ENCODE results near the gene CARHSP1. TPM values are rescaled to one million over a fixed set of nuclear protein-coding genes. Genes with fewer than 3 reads are reported as not detected.
"Not testable (repeated sequence)": the region's sequence is repeated elsewhere in the genome, so short reads cannot be mapped to it uniquely, and the experiment has no call there.

The CARHSP1 gene
- total RNA-seq, 2 experiments from 2014 or later, result 65.2 to 66.4 TPM

DNA sequence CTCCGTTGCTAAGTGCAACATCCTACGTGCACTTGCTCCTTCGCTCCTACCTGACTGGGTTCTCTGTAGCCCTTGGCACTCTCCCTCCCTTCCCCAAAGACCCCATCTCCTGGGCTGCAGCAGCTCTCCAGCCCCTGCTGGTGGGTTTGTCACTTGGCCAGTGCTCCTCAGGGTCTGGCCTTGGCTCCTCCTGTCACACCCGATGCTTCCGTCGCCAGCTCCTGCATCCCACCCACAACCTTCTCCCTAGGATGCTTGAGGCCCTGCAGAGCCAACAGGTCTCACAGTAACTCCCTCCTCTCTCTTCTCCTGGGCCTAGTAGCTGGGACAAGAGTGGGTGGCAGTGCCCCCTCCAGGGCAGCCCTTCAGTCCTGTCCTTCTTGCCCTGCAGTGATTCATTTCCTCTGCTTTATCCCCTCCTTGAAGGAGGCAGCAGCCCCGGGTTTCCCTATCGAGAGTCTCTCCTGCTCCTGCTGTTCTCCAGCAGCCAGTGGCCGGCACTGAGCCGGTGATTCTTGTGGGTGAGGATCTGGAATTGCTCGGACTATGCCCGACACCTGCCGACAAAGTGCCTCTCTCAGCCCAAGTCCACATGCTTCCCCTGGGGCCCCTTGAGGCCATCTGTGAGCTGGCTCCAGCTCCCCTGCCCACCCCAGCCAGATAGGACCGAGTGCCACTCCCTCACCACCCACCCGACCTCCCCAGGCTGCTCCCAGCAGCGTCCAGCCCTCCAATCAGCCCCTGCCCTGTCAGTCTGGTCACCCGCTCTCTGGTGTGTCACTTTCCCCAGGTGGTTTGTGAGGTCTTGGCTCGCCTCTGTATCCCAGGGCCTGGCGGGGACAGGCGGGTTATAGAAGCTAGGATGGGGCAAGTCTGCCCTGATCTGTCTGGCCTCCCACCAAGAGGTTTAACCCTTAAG, 17.1 kb upstream of the CARHSP1 start:
- no peak for DNase-seq
- peaks cover 7% of the 10 kb centered on the region for H3K27me3 Mint-ChIP-seq
- no peaks in the 10 kb centered on the region for H3K9me3 Mint-ChIP-seq
- H3K4me1 Mint-ChIP-seq, result peaks cover 9% of the 10 kb centered on the region
- H3K27ac Mint-ChIP-seq, result no peak overlapping the region
- H3K4me3 Mint-ChIP-seq, result no peak overlapping the region
- H3K36me3 Mint-ChIP-seq, result peaks cover 3% of the 10 kb centered on the region

DNA sequence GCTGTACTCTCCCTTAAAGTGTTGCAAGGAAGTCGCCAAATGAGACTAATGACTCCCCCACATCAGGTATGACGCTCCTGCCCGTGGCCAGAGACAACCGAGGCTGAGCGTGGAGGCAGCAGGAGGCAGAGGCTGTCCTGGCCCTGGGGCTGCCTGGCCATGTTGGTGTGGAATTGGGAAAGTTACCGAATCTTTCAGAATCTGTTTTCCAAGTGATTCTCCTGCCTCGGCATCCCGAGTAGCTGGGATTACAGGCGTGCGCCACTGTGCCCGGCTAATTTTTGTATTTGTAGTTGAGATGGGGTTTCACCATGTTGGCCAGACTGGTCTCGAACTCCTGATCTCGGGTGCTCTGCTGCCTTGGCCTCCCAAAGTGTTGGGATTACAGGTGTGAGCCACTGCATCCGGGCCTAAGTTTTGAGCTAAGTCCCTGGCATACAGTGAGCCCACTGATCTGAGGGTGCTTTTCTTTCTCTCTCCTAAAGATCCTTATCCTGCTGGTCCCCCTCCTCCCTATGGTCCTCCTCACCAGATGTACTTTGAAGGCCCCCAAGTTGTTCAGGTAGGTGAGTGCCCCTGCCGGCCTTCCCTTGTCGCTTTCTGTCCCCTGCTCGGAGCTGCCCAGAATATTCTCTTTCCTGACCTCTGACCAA, 14.0 kb upstream of the CARHSP1 start:
- H3K4me3 Mint-ChIP-seq, result no peak overlapping the region
- no peaks in the 10 kb centered on the region for H3K9me3 Mint-ChIP-seq
- no peak overlapping the region for H3K27ac Mint-ChIP-seq
- DNase-seq, result no peak
- peaks cover 7% of the 10 kb centered on the region for H3K27me3 Mint-ChIP-seq
- no peaks in the 10 kb centered on the region for H3K36me3 Mint-ChIP-seq
- H3K4me1 Mint-ChIP-seq, result peaks cover 10% of the 10 kb centered on the region

DNA sequence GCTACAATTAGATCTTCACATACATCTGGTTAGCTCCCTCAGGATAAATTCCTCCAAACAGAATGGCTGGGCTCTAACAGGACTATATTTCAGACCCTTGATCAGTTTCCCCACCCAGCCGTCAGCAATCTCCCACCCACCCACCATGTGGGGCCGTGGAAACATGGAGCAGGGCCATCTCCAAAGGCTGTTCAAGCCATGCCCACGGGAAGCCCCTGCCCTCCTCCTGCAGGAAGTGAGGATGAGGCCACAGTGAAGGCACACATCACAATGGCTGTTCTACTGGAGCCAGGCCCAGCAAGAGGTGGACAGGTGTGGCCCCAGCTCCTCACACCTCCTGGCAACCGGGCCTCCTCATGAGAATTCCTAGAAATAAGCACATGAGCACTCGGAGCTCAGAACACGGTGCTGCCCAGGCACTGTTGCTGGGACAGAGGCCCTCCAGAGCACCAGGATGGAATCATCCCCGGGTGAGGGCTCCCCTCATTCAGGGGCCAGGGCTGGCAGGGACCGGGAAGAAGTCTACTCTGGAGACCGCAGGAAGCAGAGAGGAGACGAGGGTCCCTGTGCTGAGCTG, 13.3 kb upstream of the CARHSP1 start, which contains the start of gene LITAFD:
Gene LITAFD, plus strand, starts transcription at position 311 of the 577 bp plus-strand sequence. CDS start 2,005 bp downstream, outside the sequence.
- Mint-ChIP-seq H3K4me3 (no peak within 1 kb of the TSS), H3K27ac (no peak within 1 kb of the TSS), H3K9me3 (no peaks in the 10 kb centered on the region), H3K4me1 (peaks cover 10% of the 10 kb centered on the region), H3K27me3 (peaks cover 7% of the 10 kb centered on the region), H3K36me3 (no peaks in the 10 kb centered on the region)
- no peak for DNase-seq

DNA sequence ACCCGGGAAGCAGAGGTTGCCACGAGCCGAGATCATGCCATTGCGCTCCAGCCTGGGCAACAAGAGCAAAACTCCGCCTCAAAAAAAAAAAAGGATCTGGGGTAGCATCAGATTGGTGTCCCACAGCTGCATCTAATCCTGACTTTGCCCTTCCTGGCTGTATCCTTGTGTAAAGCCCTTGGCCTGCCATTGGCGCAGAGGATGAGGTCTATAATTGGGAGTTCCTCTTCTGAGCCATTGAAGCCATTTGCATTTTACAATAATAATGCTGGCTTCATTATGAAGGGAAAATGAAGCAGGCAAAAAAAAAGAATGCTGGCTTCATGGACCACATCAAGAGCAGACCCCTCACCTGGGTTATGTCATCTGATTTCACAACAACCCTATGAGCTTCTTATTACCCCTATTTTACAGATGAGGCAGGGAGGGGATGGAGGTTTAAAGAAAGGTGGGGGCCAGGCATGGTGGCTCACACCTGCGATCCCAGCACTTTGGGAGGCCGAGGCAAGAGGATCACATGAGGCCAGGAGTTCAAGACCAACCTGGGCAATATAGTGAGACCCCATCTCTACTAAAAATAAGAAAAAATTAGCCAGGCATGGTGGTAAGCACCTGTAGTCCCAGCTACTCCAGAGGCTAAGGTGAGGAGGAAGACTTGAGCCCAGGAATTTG, 12.2 kb upstream of the CARHSP1 start:
- no peaks in the 10 kb centered on the region for H3K36me3 Mint-ChIP-seq
- H3K9me3 Mint-ChIP-seq, result no peaks in the 10 kb centered on the region
- no peak overlapping the region for H3K4me3 Mint-ChIP-seq
- peaks cover 5% of the 10 kb centered on the region for H3K4me1 Mint-ChIP-seq
- no peak overlapping the region for H3K27ac Mint-ChIP-seq
- peaks cover 6% of the 10 kb centered on the region for H3K27me3 Mint-ChIP-seq
- no peak for DNase-seq

DNA sequence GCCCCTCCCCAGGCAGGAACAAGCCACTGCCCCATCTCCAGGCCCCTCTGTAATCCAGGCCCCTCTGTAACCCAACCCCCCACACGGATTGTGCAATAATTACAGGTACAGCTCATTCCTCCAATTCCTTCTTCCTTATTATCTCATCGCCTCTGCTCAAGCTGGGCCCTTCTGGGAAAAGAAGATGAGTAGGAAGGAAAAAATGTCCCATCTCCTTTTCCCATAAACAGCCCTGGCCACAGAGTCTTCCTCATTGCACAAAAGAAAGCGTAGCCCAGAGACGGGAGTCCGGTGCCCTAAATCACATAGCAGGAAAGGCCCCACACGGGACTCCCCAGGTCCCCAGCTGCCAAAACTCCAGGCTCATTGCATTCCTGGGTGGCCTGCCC, 9.7 kb upstream of the CARHSP1 start:
- no peak for DNase-seq
- Mint-ChIP-seq H3K27me3 (no peaks in the 10 kb centered on the region), H3K4me3 (no peak overlapping the region), H3K4me1 (peaks cover 8% of the 10 kb centered on the region), H3K9me3 (no peaks in the 10 kb centered on the region), H3K36me3 (no peaks in the 10 kb centered on the region), H3K27ac (no peak overlapping the region)

DNA sequence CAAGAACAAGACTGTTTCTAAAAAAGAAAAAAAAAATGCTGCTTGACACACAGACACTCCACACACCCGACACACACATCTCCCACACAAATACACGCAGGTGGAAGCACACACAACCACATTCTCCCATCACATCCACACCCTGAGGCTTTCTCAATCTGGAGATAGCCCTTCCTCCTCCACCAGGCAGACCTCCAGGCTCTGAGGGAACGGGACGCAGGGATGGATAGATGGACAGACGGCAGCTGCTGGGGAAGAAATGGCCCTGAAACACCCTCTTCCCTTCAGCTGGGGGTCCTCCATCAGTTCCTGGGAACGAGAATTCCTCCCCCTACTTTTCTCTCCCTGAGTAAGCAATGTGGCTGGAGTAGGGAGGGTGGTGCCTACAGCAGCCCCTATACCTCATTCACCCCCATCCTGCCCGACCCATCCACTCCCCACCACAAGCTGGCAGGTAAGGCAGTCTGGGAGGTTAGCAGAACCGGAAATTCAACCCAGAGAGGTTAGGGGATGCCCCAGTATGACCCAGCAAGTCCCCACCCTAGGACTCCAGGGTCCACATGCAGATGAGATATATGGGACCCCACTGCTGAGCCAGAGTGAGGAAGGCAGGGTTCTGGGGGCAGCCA, 9.2 kb upstream of the CARHSP1 start:
- H3K27ac Mint-ChIP-seq, result no peak overlapping the region
- H3K4me1 Mint-ChIP-seq, result peaks cover 8% of the 10 kb centered on the region
- no peaks in the 10 kb centered on the region for H3K36me3 Mint-ChIP-seq
- H3K4me3 Mint-ChIP-seq, result no peak overlapping the region
- no peaks in the 10 kb centered on the region for H3K27me3 Mint-ChIP-seq
- DNase-seq, result no peak
- H3K9me3 Mint-ChIP-seq, result no peaks in the 10 kb centered on the region

DNA sequence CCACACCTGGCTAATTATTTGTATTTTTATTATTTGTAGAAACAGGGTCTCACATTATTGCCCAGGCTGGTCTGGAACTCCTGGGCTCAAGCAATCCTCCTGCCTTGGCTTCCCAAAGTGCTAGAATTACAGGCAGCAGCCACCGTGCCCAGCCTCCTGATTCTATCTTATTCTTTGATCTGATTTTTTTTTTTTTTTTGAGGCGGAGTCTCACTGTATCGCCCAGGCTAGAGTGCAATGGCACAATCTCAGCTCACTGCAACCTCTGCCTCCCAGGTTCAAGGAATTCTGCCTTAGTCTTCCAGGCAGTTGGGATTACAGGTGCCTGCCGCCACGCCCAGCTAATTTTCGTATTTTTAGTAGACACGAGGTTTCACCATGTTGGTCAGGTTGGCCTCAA, 6.5 kb upstream of the CARHSP1 start:
- H3K27ac Mint-ChIP-seq, H3K9me3 Mint-ChIP-seq, DNase-seq, H3K27me3 Mint-ChIP-seq, H3K36me3 Mint-ChIP-seq, H3K4me3 Mint-ChIP-seq: not testable (repeated sequence)
- peaks cover 17% of the 10 kb centered on the region for H3K4me1 Mint-ChIP-seq

DNA sequence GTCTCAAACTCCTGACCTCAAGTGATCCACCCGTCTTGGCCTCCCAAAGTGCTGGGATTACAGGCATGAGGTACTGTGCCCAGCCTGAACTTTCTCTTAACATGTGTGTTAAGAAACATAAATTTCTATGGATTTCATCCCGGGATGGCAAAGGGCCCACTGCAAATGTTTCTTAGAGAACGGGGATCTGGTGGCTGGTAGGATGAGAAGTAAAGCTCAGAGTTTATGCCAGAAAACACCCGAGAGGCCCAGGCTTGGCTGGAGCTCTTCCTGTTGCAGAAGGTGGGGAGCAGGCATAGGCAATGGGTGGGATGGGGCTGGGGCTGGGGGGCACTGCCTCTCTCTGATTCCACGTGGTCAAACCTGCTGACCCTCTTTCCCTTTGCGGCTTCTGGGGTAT, 5.6 kb upstream of the CARHSP1 start:
- H3K27ac Mint-ChIP-seq, result no peak overlapping the region
- H3K4me1 Mint-ChIP-seq, result peaks cover 18% of the 10 kb centered on the region
- no peak for DNase-seq
- H3K36me3 Mint-ChIP-seq, result no peaks in the 10 kb centered on the region
- no peaks in the 10 kb centered on the region for H3K9me3 Mint-ChIP-seq
- no peak overlapping the region for H3K4me3 Mint-ChIP-seq
- no peaks in the 10 kb centered on the region for H3K27me3 Mint-ChIP-seq

DNA sequence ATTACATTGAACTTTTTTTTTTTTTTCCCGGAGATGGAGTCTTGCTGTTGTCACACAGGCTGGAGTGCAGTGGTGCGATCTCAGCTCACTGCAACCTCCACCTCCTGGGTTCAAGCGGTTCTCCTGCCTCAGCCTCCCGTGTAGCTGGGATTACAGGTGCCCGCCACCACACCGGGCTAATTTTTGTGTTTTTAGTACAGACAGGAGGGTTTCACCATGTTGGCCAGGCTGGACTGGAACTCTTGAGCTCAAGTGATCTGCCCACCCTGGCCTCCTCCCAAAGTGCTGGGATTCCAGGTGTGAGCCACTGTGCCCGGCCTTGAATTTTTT, 5.0 kb upstream of the CARHSP1 start:
- peaks cover 21% of the 10 kb centered on the region for H3K4me1 Mint-ChIP-seq
- H3K36me3 Mint-ChIP-seq, H3K27me3 Mint-ChIP-seq, DNase-seq, H3K9me3 Mint-ChIP-seq, H3K27ac Mint-ChIP-seq, H3K4me3 Mint-ChIP-seq: not testable (repeated sequence)

DNA sequence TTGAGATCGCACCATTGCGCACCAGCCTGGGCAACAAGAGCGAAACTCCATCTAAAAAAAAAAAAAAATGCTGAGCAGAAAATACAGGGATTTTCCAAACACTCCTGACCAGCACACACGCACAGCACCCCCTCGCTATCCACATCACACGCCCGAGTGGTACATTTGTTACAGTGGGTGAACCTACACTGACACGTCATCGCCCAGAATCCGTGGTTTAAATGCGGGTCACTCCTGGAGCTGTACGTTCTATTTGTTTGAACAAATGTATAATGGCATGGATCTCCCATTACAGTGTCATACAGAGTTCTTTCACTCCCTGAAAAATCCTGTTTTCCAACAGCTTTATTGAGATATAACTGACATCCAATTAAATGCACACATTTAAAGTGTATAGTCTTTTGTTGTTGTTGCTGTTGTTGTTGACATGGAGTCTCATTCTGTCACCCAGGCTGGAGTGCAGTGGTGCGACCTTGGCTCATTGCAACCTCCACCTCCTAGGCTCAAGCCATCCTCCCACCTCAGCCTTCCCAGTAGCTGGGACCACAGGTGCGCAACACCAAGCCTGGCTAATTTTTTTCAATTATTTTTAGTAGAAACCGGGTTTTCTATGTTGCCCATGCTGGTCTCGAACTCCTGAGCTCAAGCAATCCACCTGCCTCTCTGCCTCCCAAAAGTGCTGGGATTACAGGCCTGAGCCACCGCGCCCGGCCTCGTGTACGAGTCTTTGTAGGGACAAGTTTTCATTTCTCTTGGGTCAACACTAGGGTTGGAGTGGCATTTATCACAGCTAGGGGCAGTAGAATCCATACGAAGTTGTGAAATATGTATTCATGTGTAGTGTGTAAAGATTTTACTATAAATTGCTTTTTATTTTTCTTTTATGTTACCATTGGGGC, 4.4 kb upstream of the CARHSP1 start:
- Mint-ChIP-seq H3K9me3 (no peaks in the 10 kb centered on the region), H3K27me3 (no peaks in the 10 kb centered on the region), H3K36me3 (peaks cover 1% of the 10 kb centered on the region), H3K4me3 (no peak overlapping the region), H3K4me1 (peaks cover 21% of the 10 kb centered on the region), H3K27ac (no peak overlapping the region)
- no peak for DNase-seq

DNA sequence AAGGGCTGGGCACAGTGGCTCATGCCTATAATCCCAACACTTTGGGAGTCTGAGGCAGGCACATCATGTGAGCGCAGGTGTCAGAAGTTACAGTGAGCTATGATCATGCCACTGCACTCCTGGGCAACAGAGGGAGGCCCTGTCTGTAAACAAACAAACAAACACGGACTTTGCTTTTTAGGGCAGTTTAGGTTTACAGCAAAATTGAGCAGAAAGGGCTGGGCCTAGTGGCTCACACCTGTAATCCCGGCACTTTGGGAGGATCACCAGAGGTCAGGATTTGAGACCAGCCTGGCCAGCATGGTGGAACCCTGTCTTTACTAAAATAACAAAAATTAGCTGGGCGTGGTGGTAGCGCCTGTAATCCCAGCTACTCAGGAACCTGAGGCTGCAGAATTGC, 3.3 kb upstream of the CARHSP1 start:
- H3K36me3 Mint-ChIP-seq, result peaks cover 11% of the 10 kb centered on the region
- peaks cover 23% of the 10 kb centered on the region for H3K4me1 Mint-ChIP-seq
- H3K27me3 Mint-ChIP-seq, result no peaks in the 10 kb centered on the region
- no peak overlapping the region for H3K4me3 Mint-ChIP-seq
- no peak overlapping the region for H3K27ac Mint-ChIP-seq
- no peak for DNase-seq
- no peaks in the 10 kb centered on the region for H3K9me3 Mint-ChIP-seq

DNA sequence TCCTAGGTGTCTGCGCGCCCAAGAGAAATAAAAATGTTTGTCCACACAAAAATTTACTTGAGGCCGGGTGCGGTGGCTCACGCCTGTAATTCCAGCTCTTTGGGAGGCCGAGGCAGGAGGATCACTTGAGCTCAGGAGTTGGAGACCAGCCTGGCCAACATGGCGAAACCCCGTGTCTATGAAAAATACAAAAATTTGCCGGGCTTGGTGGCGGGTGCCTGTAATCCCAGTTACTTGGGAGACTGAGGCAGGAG, 1.1 kb upstream of the CARHSP1 start:
- peaks cover 12% of the 10 kb centered on the region for H3K36me3 Mint-ChIP-seq
- not testable (repeated sequence) for DNase-seq

DNA sequence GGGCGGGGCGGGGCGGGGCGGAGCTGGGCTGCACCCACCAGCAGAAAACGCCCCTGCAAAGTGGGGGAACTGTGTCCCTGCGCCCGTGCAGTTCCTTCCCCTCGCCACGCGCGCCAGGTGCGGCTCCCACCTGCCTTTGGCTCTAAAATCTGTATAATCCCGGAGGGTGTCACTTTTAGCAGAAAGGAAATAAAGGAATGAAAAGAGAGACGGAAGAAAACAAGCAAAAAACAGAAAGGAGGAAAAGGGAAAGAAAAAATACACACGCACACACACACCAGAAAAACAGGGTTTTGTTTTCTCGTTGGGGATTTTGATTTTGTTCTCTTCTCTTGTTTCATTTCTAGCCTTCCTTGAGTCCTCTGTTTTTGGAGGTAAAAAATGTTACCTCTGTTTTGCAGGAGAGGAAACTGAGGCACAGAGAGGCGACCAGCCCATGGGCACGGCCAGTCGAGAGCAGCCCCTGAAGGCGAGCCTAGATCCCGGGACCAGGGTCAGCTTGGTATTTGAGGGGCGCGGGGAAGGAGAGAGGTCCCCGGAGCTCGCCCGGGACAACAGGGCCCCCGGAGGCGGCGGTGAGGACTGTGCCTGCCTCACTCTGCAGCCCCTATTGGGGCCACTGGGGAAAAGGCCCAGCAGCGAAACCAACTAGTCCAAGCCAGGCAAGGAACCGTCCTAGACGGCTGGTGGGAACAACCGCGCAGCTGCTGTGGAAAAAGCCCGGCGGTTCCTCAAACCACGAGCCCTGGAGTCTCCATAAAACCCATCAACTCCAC, 594 bp upstream of the CARHSP1 start:
- peak overlapping the region; percentile 95 for H3K27ac Mint-ChIP-seq
- H3K4me3 Mint-ChIP-seq, result peak overlapping the region; percentile 92
- no peaks in the 10 kb centered on the region for H3K9me3 Mint-ChIP-seq
- DNase-seq, result peak; percentile 24
- H3K36me3 Mint-ChIP-seq, result peaks cover 12% of the 10 kb centered on the region
- H3K27me3 Mint-ChIP-seq, result no peaks in the 10 kb centered on the region
- H3K4me1 Mint-ChIP-seq, result peaks cover 37% of the 10 kb centered on the region

More for the DNA sequence above, 1.1 kb upstream of the CARHSP1 start:
- not testable (repeated sequence) for H3K27ac Mint-ChIP-seq, H3K27me3 Mint-ChIP-seq, H3K4me3 Mint-ChIP-seq, H3K9me3 Mint-ChIP-seq
- H3K4me1 Mint-ChIP-seq, result peaks cover 37% of the 10 kb centered on the region
